Measurements from ENCODE around the gene TRIM71.

DNA sequence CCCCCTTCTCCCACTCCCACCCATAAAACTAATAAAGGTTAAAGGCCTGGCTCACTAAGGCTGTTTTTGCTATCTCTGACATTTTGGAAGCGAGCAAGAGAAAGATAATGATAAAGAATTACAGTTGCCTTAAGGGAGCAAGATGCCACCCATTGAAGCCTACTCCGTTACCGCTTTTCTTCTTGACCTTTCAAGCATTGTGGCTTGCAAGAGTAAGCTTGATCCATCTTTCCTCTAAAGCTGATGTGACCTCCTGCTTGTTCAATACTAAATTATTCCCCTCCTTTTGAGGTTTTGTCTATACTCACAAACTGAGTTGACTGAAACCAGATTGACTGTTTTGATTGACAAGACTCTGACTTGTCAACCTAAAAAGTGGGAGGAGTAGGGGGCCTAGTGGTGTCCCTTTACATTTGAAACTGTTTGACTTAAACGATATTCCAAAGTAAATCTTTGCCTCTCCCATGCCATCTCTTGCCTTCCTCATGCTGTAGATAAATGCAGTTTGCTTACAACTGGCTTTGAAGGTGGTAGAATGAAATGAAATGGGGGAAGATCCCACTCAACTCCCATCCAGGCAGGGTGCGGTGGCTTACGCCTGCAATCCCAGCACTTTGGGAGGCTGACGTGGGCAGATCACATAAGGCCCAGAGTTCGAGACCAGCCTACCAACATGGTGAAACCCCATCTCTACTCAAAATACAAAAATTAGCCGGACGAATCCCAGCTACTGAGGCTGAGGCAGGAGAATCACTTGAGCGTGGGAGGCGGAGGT is 8.0 kb downstream of the TRIM71 start:
- no peak for TF ChIP-seq EZH2 (IDR thresholded peaks at IDR 0.05; ENCODE audit: insufficient read depth, poor library complexity, severe bottlenecking)
- no peak for TF ChIP-seq EZH2phosphoT487 (IDR thresholded peaks at IDR 0.05; ENCODE audit: insufficient read depth, low read depth)

All from GM23248 (cell line).